HEK293 (cell line): ENCODE data around the gene RNPS1.

Experiments used
- CTCF ChIA-PET: fragments of 350-600 bp; formaldehyde crosslinking; extraction: SDS; loops from one replicate; lab custom pipeline; 2021; ENCODE audit warnings: antibody characterized with exemption; lab: Yijun Ruan, JAX
- POLR2A ChIA-PET: fragments of 300-600 bp; formaldehyde crosslinking; extraction: SDS; loops from one replicate; lab custom pipeline; 2020; ENCODE audit warnings: antibody characterized with exemption, inconsistent platforms; lab: Yijun Ruan, JAX
- H3K27ac ChIP-seq: fragments of 200-500 bp; sonication (Bioruptor generic); 2 replicates; pipeline ENCODE4 v1.5.1; 2014; ENCODE audit warnings: low read depth, low read length, control low read depth, inconsistent platforms; ENCODE audit errors: extremely low read depth
- H3K36me3 ChIP-seq, 2 experiments: fragments of 200-500 bp in 1 of 2; sonication (Bioruptor generic) in 1 of 2; 1 replicate in 1 of 2; 2 replicates in 1 of 2; pipeline ENCODE4 v1.5.1; 2014 to 2017; ENCODE audit warnings: inconsistent platforms in 2 of 2, low read length in 2 of 2; ENCODE audit not compliant: control insufficient read depth in 2 of 2, insufficient read depth in 1 of 2
- H3K4me1 ChIP-seq: fragments of 200-500 bp; sonication (Bioruptor generic); 2 replicates; pipeline ENCODE4 v1.5.1; 2014; ENCODE audit warnings: mild to moderate bottlenecking, low read length, inconsistent platforms; ENCODE audit not compliant: control insufficient read depth, insufficient read depth
- H3K4me3 ChIP-seq: 2 replicates; pipeline ENCODE4 v1.5.1; 2011; ENCODE audit warnings: low read depth, mild to moderate bottlenecking, control low read depth, low read length, moderate library complexity
- H3K9me3 ChIP-seq: fragments of 200-500 bp; sonication (Bioruptor generic); 2 replicates; pipeline ENCODE4 v1.5.1; 2014; ENCODE audit warnings: low read depth, low read length, inconsistent platforms; ENCODE audit not compliant: control insufficient read depth, insufficient read depth
- BCL11A ChIP-seq: fragments of 450-650 bp; formaldehyde crosslinking; IDR thresholded peaks from 2 replicates; pipeline ENCODE4 v1.5.1; 2016; ENCODE audit warnings: low read depth, missing biosample characterization, missing genetic modification characterization
- GLIS1 ChIP-seq: fragments of 450-650 bp; formaldehyde crosslinking; IDR thresholded peaks from 2 replicates; pipeline ENCODE4 v1.5.1; 2016; ENCODE audit warnings: missing biosample characterization, missing genetic modification characterization
- IKZF3 ChIP-seq: fragments of 450-650 bp; IDR thresholded peaks from 2 replicates; pipeline ENCODE4 v1.5.0; 2018; ENCODE audit warnings: missing biosample characterization, mild to moderate bottlenecking, missing genetic modification characterization, moderate library complexity
- KLF10 ChIP-seq: fragments of 450-650 bp; IDR thresholded peaks from 2 replicates; pipeline ENCODE4 v1.5.1; 2018; ENCODE audit warnings: missing biosample characterization, mild to moderate bottlenecking, missing genetic modification characterization
- KLF8 ChIP-seq: fragments of 450-650 bp; formaldehyde crosslinking; IDR thresholded peaks from 2 replicates; pipeline ENCODE4 v1.5.1; 2016; ENCODE audit warnings: missing biosample characterization, missing genetic modification characterization
- KLF9 ChIP-seq: fragments of 450-650 bp; formaldehyde crosslinking; IDR thresholded peaks from 2 replicates; pipeline ENCODE4 v1.5.1; 2016; ENCODE audit warnings: missing biosample characterization, missing genetic modification characterization, low read depth
- OSR2 ChIP-seq: fragments of 450-650 bp; formaldehyde crosslinking; IDR thresholded peaks from 2 replicates; pipeline ENCODE4 v1.5.1; 2016; ENCODE audit warnings: missing biosample characterization, missing genetic modification characterization
- PRDM1 ChIP-seq: fragments of 450-650 bp; formaldehyde crosslinking; IDR thresholded peaks from 2 replicates; pipeline ENCODE4; 2016; ENCODE audit warnings: missing biosample characterization, missing genetic modification characterization
- RBAK ChIP-seq: fragments of 450-650 bp; formaldehyde crosslinking; IDR thresholded peaks from 2 replicates; pipeline ENCODE4 v1.5.1; 2016; ENCODE audit warnings: missing biosample characterization, missing genetic modification characterization
- SETDB1 ChIP-seq: IDR thresholded peaks from one replicate; pipeline ENCODE4 v1.6.1; 2017; ENCODE audit warnings: mild to moderate bottlenecking, low read length, moderate library complexity, mixed read lengths; ENCODE audit not compliant: insufficient read length
- TRIM28 ChIP-seq: IDR thresholded peaks from 2 replicates; pipeline ENCODE4 v1.6.1; 2011; ENCODE audit warnings: low read length, control low read depth, borderline replicate concordance
- YY2 ChIP-seq: fragments of 450-650 bp; formaldehyde crosslinking; IDR thresholded peaks from 2 replicates; pipeline ENCODE4 v1.5.1; 2016; ENCODE audit warnings: missing biosample characterization, missing genetic modification characterization
- ZBTB17 ChIP-seq: fragments of 450-650 bp; formaldehyde crosslinking; IDR thresholded peaks from 2 replicates; pipeline ENCODE4 v1.5.1; 2016; ENCODE audit warnings: missing biosample characterization, missing genetic modification characterization
- ZBTB20 ChIP-seq: fragments of 450-650 bp; formaldehyde crosslinking; IDR thresholded peaks from 2 replicates; pipeline ENCODE4 v1.5.1; 2016; ENCODE audit warnings: missing biosample characterization, missing genetic modification characterization
- ZBTB8A ChIP-seq: fragments of 450-650 bp; formaldehyde crosslinking; IDR thresholded peaks from 2 replicates; pipeline ENCODE4 v1.5.1; 2016; ENCODE audit warnings: missing biosample characterization, missing genetic modification characterization
- ZFHX2 ChIP-seq: fragments of 450-650 bp; formaldehyde crosslinking; conservative IDR thresholded peaks from 2 replicates; pipeline ENCODE4 v1.5.1; 2016; ENCODE audit warnings: missing biosample characterization, missing genetic modification characterization
- ZNF121 ChIP-seq: fragments of 450-650 bp; formaldehyde crosslinking; IDR thresholded peaks from 2 replicates; pipeline ENCODE4 v1.5.1; 2016; ENCODE audit warnings: missing biosample characterization, missing genetic modification characterization
- ZNF223 ChIP-seq: fragments of 450-650 bp; formaldehyde crosslinking; IDR thresholded peaks from 2 replicates; pipeline ENCODE4 v1.5.1; 2016; ENCODE audit warnings: missing biosample characterization, missing genetic modification characterization
- ZNF311 ChIP-seq: fragments of 450-650 bp; formaldehyde crosslinking; IDR thresholded peaks from 2 replicates; pipeline ENCODE4 v1.5.1; 2017; ENCODE audit warnings: missing biosample characterization, missing genetic modification characterization, borderline replicate concordance
- ZNF366 ChIP-seq: fragments of 450-650 bp; formaldehyde crosslinking; conservative IDR thresholded peaks from 2 replicates; pipeline ENCODE4 v1.5.1; 2016; ENCODE audit warnings: missing biosample characterization, missing genetic modification characterization
- ZNF37A ChIP-seq: fragments of 450-650 bp; IDR thresholded peaks from 2 replicates; pipeline ENCODE4 v1.5.1; 2018; ENCODE audit warnings: missing biosample characterization, missing genetic modification characterization
- ZNF394 ChIP-seq: fragments of 450-650 bp; formaldehyde crosslinking; IDR thresholded peaks from 2 replicates; pipeline ENCODE4 v1.5.1; 2016; ENCODE audit warnings: missing biosample characterization, missing genetic modification characterization, mild to moderate bottlenecking, moderate library complexity, borderline replicate concordance
- ZNF530 ChIP-seq: fragments of 450-650 bp; formaldehyde crosslinking; IDR thresholded peaks from 2 replicates; pipeline ENCODE4 v1.5.1; 2016; ENCODE audit warnings: low read depth, missing biosample characterization, missing genetic modification characterization
- ZNF571 ChIP-seq: fragments of 450-650 bp; formaldehyde crosslinking; IDR thresholded peaks from 2 replicates; pipeline ENCODE4 v1.5.0; 2017; ENCODE audit warnings: missing biosample characterization, missing genetic modification characterization
- ZNF600 ChIP-seq: fragments of 450-650 bp; formaldehyde crosslinking; IDR thresholded peaks from 2 replicates; pipeline ENCODE4 v1.5.1; 2016; ENCODE audit warnings: missing biosample characterization, missing genetic modification characterization
- ZNF701 ChIP-seq: fragments of 450-650 bp; formaldehyde crosslinking; IDR thresholded peaks from 2 replicates; pipeline ENCODE4 v1.5.1; 2016; ENCODE audit warnings: missing biosample characterization, missing genetic modification characterization
- ZNF837 ChIP-seq: fragments of 450-650 bp; formaldehyde crosslinking; IDR thresholded peaks from 2 replicates; pipeline ENCODE4 v1.5.1; 2016; ENCODE audit warnings: missing biosample characterization, missing genetic modification characterization
- TF ChIP-seq, protein P1 (sequence below): fragments of 450-650 bp; formaldehyde crosslinking; IDR thresholded peaks from 2 replicates; pipeline ENCODE4 v1.5.1; 2016; ENCODE audit warnings: missing biosample characterization, missing genetic modification characterization
- TF ChIP-seq, protein P2 (sequence below): fragments of 450-650 bp; formaldehyde crosslinking; IDR thresholded peaks from 2 replicates; pipeline ENCODE4 v1.5.1; 2017; ENCODE audit warnings: missing biosample characterization, mild to moderate bottlenecking, missing genetic modification characterization, moderate library complexity
- TF ChIP-seq, protein P3 (sequence below): fragments of 450-650 bp; formaldehyde crosslinking; IDR thresholded peaks from 2 replicates; pipeline ENCODE4 v1.5.1; 2016; ENCODE audit warnings: missing biosample characterization, missing genetic modification characterization
- TF ChIP-seq, protein P4 (sequence below): fragments of 450-650 bp; formaldehyde crosslinking; IDR thresholded peaks from 2 replicates; pipeline ENCODE4 v1.5.1; 2016; ENCODE audit warnings: missing biosample characterization, missing genetic modification characterization

The RNPS1 gene

DNA sequence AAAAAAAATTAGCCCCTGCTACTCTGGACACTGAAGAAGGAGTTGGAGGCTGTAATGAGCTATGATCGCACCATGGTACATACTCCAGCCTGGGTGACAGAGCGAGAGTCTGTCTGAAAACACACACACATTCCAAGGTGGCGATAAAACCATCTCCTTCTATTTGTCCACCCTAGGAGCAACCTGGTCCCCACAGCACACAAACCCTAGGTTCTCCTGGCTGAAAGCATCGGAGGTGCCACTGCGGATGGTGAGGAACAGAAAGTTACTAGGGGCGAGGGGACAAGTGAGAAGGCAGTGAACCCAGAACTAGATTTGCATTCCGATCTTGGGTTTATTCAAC, 15.1 kb downstream of the RNPS1 start:
- peaks cover 44 to 64% of the 10 kb centered on the region in 2 experiments for H3K36me3 ChIP-seq

DNA sequence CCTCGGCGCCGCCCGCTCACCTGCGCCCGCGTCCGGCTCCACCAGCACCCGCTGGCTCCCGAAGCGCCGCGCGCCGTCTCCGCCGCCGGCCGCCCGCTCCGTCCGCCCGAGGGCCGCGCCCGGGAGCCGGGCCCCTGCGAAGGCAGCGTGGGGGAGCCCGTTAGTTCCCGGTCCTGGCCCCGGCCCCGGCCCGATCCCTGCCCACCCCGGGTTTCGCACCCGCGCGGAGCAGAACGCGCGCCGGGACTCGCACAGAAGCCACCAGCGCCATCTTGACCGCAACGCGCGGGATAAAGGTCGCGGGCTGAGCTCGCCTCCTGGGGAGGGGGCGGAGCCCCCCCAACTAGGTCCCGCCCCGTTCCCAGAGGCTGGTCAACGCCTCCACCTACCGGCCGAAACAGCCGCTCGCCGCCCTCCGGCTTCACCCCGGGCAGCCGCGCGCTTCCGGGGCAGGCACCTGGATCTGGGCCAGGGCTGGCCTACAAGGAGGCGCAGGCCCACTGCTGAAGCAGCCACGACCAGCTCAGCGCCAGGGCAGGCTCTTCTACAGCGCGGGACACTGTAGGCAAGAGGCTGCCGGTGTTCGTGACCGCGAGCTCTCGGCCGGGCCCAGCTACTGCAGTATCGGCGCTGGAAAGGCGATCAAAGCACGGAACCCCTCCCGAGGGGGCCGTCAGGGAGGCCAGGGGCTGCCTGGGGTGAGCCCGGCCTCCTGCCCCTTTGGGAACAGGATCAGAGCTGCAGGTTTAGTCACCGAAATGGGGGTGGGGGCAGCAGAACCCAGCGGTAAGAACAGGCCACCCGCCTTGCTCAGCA, 16.4 kb downstream of the RNPS1 start, which contains the start of gene ECI1:
Gene ECI1 (minus strand): TSS at position 292 of the 816 bp plus-strand sequence. CDS start 21 bp downstream, at position 271.
- H3K36me3 ChIP-seq, result peaks cover 43 to 56% of the 10 kb centered on the region in 2 experiments
- H3K9me3 ChIP-seq, result no peaks in the 10 kb centered on the region
- H3K27ac ChIP-seq, result peak within 1 kb of the TSS; percentile 91
- ChIA-PET CTCF (interaction anchor here (0.6 to 1.9 kb wide), 8 partner anchors 10 to 322 kb away, joined by 3 to 14 read pairs (median 4); partner anchors contain the start of genes PGP and TRAF7), POLR2A (interaction anchor here (0.6 to 3.7 kb wide), 30 partner anchors 8 to 351 kb away, joined by 3 to 48 read pairs (median 6); partner anchors contain the start of genes AMDHD2, CCNF, DNASE1L2 and E4F1)
- peak within 1 kb of the TSS; percentile 78 for H3K4me3 ChIP-seq
- H3K4me1 ChIP-seq, result peaks cover 7% of the 10 kb centered on the region
- TF ChIP-seq YY2 (tag by site-specific recombination) (0 out of 2 replicates have a peak, but pooled peaks have one; percentile 36), TRIM28 (peak; percentile 70; the same call in 1 of the 2 replicates), ZNF37A (tag by site-specific recombination) (0 out of 2 replicates have a peak, but pooled peaks have one; percentile 6), KLF8 (tag by site-specific recombination) (peak; percentile 96), ZFHX2 (tag by site-specific recombination) (peak; percentile 64), ZNF571 (tag by site-specific recombination) (no peak), RBAK (no peak), KLF10 (tag by site-specific recombination) (peak; percentile 89), ZBTB8A (peak; percentile 97), ZNF223 (peak; percentile 99), ZNF394 (peak; percentile 59; the same call in 1 of the 2 replicates), OSR2 (tag by site-specific recombination) (peak; percentile 95)
- TF ChIP-seq, protein P1, sequence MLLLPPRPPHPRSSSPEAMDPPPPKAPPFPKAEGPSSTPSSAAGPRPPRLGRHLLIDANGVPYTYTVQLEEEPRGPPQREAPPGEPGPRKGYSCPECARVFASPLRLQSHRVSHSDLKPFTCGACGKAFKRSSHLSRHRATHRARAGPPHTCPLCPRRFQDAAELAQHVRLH (tag by site-specific recombination), result peak; percentile 44
- TF ChIP-seq, protein P2, sequence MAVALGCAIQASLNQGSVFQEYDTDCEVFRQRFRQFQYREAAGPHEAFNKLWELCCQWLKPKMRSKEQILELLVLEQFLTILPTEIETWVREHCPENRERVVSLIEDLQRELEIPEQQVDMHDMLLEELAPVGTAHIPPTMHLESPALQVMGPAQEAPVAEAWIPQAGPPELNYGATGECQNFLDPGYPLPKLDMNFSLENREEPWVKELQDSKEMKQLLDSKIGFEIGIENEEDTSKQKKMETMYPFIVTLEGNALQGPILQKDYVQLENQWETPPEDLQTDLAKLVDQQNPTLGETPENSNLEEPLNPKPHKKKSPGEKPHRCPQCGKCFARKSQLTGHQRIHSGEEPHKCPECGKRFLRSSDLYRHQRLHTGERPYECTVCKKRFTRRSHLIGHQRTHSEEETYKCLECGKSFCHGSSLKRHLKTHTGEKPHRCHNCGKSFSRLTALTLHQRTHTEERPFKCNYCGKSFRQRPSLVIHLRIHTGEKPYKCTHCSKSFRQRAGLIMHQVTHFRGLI (tag by site-specific recombination), result peak; percentile 63; the same call in 1 of the 2 replicates
- TF ChIP-seq, protein P3, sequence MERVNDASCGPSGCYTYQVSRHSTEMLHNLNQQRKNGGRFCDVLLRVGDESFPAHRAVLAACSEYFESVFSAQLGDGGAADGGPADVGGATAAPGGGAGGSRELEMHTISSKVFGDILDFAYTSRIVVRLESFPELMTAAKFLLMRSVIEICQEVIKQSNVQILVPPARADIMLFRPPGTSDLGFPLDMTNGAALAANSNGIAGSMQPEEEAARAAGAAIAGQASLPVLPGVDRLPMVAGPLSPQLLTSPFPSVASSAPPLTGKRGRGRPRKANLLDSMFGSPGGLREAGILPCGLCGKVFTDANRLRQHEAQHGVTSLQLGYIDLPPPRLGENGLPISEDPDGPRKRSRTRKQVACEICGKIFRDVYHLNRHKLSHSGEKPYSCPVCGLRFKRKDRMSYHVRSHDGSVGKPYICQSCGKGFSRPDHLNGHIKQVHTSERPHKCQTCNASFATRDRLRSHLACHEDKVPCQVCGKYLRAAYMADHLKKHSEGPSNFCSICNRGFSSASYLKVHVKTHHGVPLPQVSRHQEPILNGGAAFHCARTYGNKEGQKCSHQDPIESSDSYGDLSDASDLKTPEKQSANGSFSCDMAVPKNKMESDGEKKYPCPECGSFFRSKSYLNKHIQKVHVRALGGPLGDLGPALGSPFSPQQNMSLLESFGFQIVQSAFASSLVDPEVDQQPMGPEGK, result peak; percentile 100

More for the DNA sequence above, 15.1 kb downstream of the RNPS1 start:
- TF ChIP-seq PRDM1 (tag by site-specific recombination), result peak; percentile 83
- 0 out of 2 replicates have a peak, but pooled peaks have one; percentile 11 for TF ChIP-seq KLF8 (tag by site-specific recombination)
- TF ChIP-seq ZNF366 (tag by site-specific recombination), result peak; percentile 38; the same call in 1 of the 2 replicates
- TF ChIP-seq ZNF530 (tag by site-specific recombination), result no peak
- no peak for TF ChIP-seq GLIS1 (tag by site-specific recombination)
- TF ChIP-seq ZNF837 (tag by site-specific recombination), result no peak
- no peak for TF ChIP-seq ZFHX2 (tag by site-specific recombination)
- no peak for TF ChIP-seq ZNF311 (tag by site-specific recombination)
- TF ChIP-seq ZBTB20 (tag by site-specific recombination), result peak; percentile 17; the same call in 1 of the 2 replicates
- TF ChIP-seq ZNF600 (tag by site-specific recombination), result peak; percentile 92
- TF ChIP-seq, protein P4, sequence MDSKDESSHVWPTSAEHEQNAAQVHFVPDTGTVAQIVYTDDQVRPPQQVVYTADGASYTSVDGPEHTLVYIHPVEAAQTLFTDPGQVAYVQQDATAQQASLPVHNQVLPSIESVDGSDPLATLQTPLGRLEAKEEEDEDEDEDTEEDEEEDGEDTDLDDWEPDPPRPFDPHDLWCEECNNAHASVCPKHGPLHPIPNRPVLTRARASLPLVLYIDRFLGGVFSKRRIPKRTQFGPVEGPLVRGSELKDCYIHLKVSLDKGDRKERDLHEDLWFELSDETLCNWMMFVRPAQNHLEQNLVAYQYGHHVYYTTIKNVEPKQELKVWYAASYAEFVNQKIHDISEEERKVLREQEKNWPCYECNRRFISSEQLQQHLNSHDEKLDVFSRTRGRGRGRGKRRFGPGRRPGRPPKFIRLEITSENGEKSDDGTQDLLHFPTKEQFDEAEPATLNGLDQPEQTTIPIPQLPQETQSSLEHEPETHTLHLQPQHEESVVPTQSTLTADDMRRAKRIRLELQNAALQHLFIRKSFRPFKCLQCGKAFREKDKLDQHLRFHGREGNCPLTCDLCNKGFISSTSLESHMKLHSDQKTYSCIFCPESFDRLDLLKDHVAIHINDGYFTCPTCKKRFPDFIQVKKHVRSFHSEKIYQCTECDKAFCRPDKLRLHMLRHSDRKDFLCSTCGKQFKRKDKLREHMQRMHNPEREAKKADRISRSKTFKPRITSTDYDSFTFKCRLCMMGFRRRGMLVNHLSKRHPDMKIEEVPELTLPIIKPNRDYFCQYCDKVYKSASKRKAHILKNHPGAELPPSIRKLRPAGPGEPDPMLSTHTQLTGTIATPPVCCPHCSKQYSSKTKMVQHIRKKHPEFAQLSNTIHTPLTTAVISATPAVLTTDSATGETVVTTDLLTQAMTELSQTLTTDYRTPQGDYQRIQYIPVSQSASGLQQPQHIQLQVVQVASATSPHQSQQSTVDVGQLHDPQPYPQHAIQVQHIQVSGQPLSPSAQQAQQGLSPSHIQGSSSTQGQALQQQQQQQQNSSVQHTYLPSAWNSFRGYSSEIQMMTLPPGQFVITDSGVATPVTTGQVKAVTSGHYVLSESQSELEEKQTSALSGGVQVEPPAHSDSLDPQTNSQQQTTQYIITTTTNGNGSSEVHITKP, result no peak
- 0 out of 2 replicates have a peak, but pooled peaks have one; percentile 29 for TF ChIP-seq IKZF3 (tag by site-specific recombination)
- no peak for TF ChIP-seq ZNF701 (tag by site-specific recombination)
- TF ChIP-seq ZNF121 (tag by site-specific recombination), result no peak
- TF ChIP-seq SETDB1, result no peak
- peak; percentile 41 for TF ChIP-seq ZBTB17 (tag by site-specific recombination)
- 0 out of 2 replicates have a peak, but pooled peaks have one; percentile 53 for TF ChIP-seq BCL11A
- TF ChIP-seq KLF9 (tag by site-specific recombination), result no peak
- Histone ChIP-seq H3K4me1 (peaks cover 7% of the 10 kb centered on the region), H3K27ac (peak overlapping the region; percentile 28; the same call in 1 of the 2 replicates), H3K9me3 (no peaks in the 10 kb centered on the region), H3K4me3 (no peak overlapping the region)
- CTCF ChIA-PET, result interaction anchor here (0.6 to 1.9 kb wide), 5 partner anchors 10 to 249 kb away, joined by 3 to 14 read pairs (median 3); no protein-coding TSS in a partner anchor
- POLR2A ChIA-PET, result interaction anchor here (1.9 to 3.7 kb wide), 4 partner anchors 14 to 58 kb away, joined by 10 to 48 read pairs (median 14); partner anchors contain the start of gene DNASE1L2
